Neuronal stem cell (in vitro differentiated cells): ENCODE data around the gene DENND1C.
A peak's percentile ranks its signal among the peaks of the same experiment; 100 is the strongest.

Source experiments
- DNase-seq: peaks from one replicate; pipeline ENCODE4 v3.0.0-alpha.2; 2013; ENCODE audit warnings: low spot score
- H2AFZ ChIP-seq: one replicate; pipeline ENCODE4 v1.6.1; 2013; ENCODE audit warnings: mild to moderate bottlenecking, low read length, inconsistent platforms
- H2AK5ac ChIP-seq: 2 replicates; pipeline ENCODE4 v1.6.1; 2013; ENCODE audit warnings: low read depth, mild to moderate bottlenecking, inconsistent platforms, low read length, moderate library complexity, mixed read lengths
- H2BK120ac ChIP-seq: 2 replicates; pipeline ENCODE4 v1.6.1; 2013; ENCODE audit warnings: low read depth, mild to moderate bottlenecking, inconsistent platforms, low read length, moderate library complexity, mixed read lengths
- H2BK12ac ChIP-seq: one replicate; pipeline ENCODE4 v1.6.1; 2013; ENCODE audit warnings: low read length, inconsistent platforms
- H2BK15ac ChIP-seq: 2 replicates; pipeline ENCODE4 v1.6.1; 2013; ENCODE audit warnings: mild to moderate bottlenecking, low read length, inconsistent platforms, mixed read lengths
- H2BK5ac ChIP-seq: one replicate; pipeline ENCODE4 v1.6.1; 2013; ENCODE audit warnings: inconsistent platforms, mild to moderate bottlenecking, low read length, moderate library complexity
- H3K14ac ChIP-seq: one replicate; pipeline ENCODE4 v1.6.1; 2013; ENCODE audit warnings: low read length, inconsistent platforms
- H3K18ac ChIP-seq: 2 replicates; pipeline ENCODE4 v1.6.1; 2013; ENCODE audit warnings: low read length, inconsistent platforms
- H3K23ac ChIP-seq: 2 replicates; pipeline ENCODE4 v1.6.1; 2013; ENCODE audit warnings: low read depth, mild to moderate bottlenecking, mixed read lengths, low read length, inconsistent platforms; ENCODE audit not compliant: poor library complexity
- H3K27ac ChIP-seq: replicated peaks from 3 replicates; pipeline ENCODE4 v1.5.1; 2013; ENCODE audit warnings: low read length, inconsistent platforms
- H3K27me3 ChIP-seq, 3 experiments: 2 replicates each; pipeline ENCODE4 v1.6.1; 2013; ENCODE audit warnings: low read length in 3 of 3, mild to moderate bottlenecking in 2 of 3, inconsistent platforms in 1 of 3, low read depth in 1 of 3, mixed read lengths in 1 of 3, moderate library complexity in 1 of 3; ENCODE audit not compliant: control insufficient read depth in 3 of 3, insufficient read depth in 3 of 3
- H3K36me3 ChIP-seq, 2 donors: replicated peaks in 1 of 2; 2 replicates each; pipeline ENCODE4 v1.6.1; 2013; ENCODE audit warnings: low read length in 2 of 2; ENCODE audit not compliant: control insufficient read depth in 2 of 2, insufficient read depth in 2 of 2
- H3K4ac ChIP-seq: 2 replicates; pipeline ENCODE4 v1.6.1; 2013; ENCODE audit warnings: inconsistent platforms, mild to moderate bottlenecking, low read length, moderate library complexity
- H3K4me1 ChIP-seq, 2 donors: 1 replicate in 1 of 2; 2 replicates in 1 of 2; pipeline ENCODE4 v1.6.1; 2013; ENCODE audit warnings: low read length in 2 of 2, low read depth in 1 of 2; ENCODE audit not compliant: control insufficient read depth in 2 of 2, insufficient read depth in 1 of 2
- H3K4me2 ChIP-seq: one replicate; pipeline ENCODE4 v1.6.1; 2013; ENCODE audit warnings: mild to moderate bottlenecking, low read length, inconsistent platforms; ENCODE audit not compliant: insufficient read depth, poor library complexity, severe bottlenecking
- H3K4me3 ChIP-seq, 2 donors: 2 replicates each; pipeline ENCODE4 v1.5.1; 2013; ENCODE audit warnings: low read length in 2 of 2, mild to moderate bottlenecking in 2 of 2, inconsistent platforms in 1 of 2, moderate library complexity in 1 of 2
- H3K79me1 ChIP-seq: one replicate; pipeline ENCODE4 v1.6.1; 2013; ENCODE audit warnings: low read depth, mild to moderate bottlenecking, inconsistent platforms, low read length, moderate library complexity
- H3K9ac ChIP-seq: one replicate; pipeline ENCODE4 v1.6.1; 2013; ENCODE audit warnings: mild to moderate bottlenecking, low read depth, low read length, inconsistent platforms; ENCODE audit not compliant: poor library complexity
- H3K9me3 ChIP-seq, 2 donors: replicated peaks in 1 of 2; 2 replicates each; pipeline versions ENCODE3 to v1.6.1; 2013; ENCODE audit warnings: low read length in 2 of 2, mild to moderate bottlenecking in 2 of 2, inconsistent platforms in 1 of 2, low read depth in 1 of 2, mixed read lengths in 1 of 2, moderate library complexity in 1 of 2; ENCODE audit not compliant: control insufficient read depth in 2 of 2, insufficient read depth in 1 of 2
- H4K8ac ChIP-seq: one replicate; pipeline ENCODE4 v1.6.1; 2013; ENCODE audit warnings: low read depth, mild to moderate bottlenecking, inconsistent platforms, low read length, moderate library complexity
- H4K91ac ChIP-seq: one replicate; pipeline ENCODE4 v1.6.1; 2013; ENCODE audit warnings: low read length, low read depth, mild to moderate bottlenecking, inconsistent platforms; ENCODE audit not compliant: poor library complexity
- WGBS, 2 donors: extraction: QIAGEN DNeasy Blood & Tissue Kit; methylation state at CpG; one replicate each; pipeline ENCODE4 v1.1.7; 2013; ENCODE audit warnings: missing lambda C conversion rate in 2 of 2, mixed read lengths in 1 of 2; ENCODE audit not compliant: insufficient read length in 2 of 2, insufficient replicate concordance in 1 of 2; ENCODE audit errors: extremely low coverage in 2 of 2; 5-methylcytosine and 5-hydroxymethylcytosine counted together

The DENND1C gene

DNA sequence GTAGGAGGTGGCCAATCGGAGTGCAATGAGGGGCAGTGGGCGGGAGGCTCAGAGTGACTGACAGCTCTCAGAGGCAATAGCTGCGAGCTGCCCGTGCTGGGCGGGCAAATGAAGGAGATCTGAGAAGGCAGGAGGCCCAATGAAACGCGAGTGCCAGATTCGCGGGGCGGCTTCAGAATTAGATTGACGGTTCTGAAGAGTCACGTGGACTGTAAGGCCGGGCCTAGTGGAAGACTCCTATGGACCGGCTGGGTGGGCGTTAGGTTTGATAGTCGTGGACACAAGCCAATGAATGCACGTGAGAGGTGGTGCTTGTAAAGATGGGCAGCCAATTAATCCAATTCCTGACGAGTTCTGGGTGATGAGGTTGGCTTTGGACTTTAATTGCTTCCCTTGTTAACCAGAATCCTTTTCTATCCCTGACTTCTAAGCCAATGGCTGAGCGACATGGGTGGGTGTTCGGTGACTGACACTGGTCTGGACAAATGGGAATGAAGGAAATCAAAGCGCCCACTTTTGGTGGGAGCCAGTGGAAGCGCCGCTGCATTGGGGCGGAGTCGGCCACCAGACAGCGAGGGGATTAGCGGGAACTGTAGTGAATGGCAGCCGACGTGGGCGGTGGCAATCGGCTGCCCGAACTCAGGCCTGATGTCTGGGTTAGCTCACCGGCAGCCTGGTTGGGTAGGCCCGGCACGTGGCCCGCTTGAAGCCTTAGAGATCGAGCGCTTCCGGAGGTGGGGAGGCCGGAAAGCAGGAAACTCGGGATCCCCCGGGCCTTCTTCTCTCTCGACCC lies 56.5 kb downstream of the DENND1C start:
- Histone ChIP-seq H3K4me2 (peak overlapping the region; percentile 15), H2BK12ac (no peak overlapping the region), H4K8ac (no peak overlapping the region), H3K18ac (peak overlapping the region; percentile 78), H4K91ac (no peak overlapping the region), H2BK15ac (peak overlapping the region; percentile 2), H3K14ac (no peak overlapping the region), H2BK120ac (no peak overlapping the region), H3K4ac (no peak overlapping the region), H3K36me3 (peaks cover 21 to 33% of the 10 kb centered on the region in 2 donors), H2AFZ (peak overlapping the region; percentile 79), H3K4me3 (no peak overlapping the region), H2AK5ac (no peak overlapping the region), H3K79me1 (peaks cover 18% of the 10 kb centered on the region), H3K27me3 (peaks cover 0 to 5% (median 4%) of the 10 kb centered on the region in 3 experiments), H2BK5ac (no peak overlapping the region), H3K9me3 (peaks cover 4 to 5% of the 10 kb centered on the region in 2 donors), H3K23ac (no peak overlapping the region), H3K27ac (peak overlapping the region; percentile 52), H3K9ac (no peak overlapping the region), H3K4me1 (peaks cover 9 to 13% of the 10 kb centered on the region in 2 donors)
- no CpG with 5 or more reads among the region's 43 CpGs for WGBS, 2 donors
- peak; percentile 100 for DNase-seq

GRCh38 chr19:6424195-6424938 lies 57.2 kb downstream of the DENND1C start, which contains the start of gene KHSRP:
KHSRP (minus strand) TSS chr19:6424811; CDS start chr19:6424701, 110 bp downstream.
- Histone ChIP-seq H3K79me1 (peaks cover 20% of the 10 kb centered on the region), H3K9ac (peak within 1 kb of the TSS; percentile 92), H4K8ac (no peak within 1 kb of the TSS), H3K4ac (no peak within 1 kb of the TSS), H3K23ac (peak within 1 kb of the TSS; percentile 96), H2AK5ac (peak within 1 kb of the TSS; percentile 60), H3K27ac (peak within 1 kb of the TSS; percentile 52), H3K27me3 (no peaks in the 10 kb centered on the region), H3K4me1 (peaks cover 9 to 13% of the 10 kb centered on the region in 2 donors), H2BK120ac (no peak within 1 kb of the TSS), H2BK12ac (no peak within 1 kb of the TSS), H3K36me3 (peaks cover 28 to 41% of the 10 kb centered on the region in 2 donors), H2BK15ac (peak within 1 kb of the TSS; percentile 2), H3K9me3 (peaks cover 4 to 5% of the 10 kb centered on the region in 2 donors), H3K18ac (peak within 1 kb of the TSS; percentile 89), H3K4me3 (peak within 1 kb of the TSS; percentile 96 to 98), H3K4me2 (peak within 1 kb of the TSS; percentile 82), H3K14ac (peak within 1 kb of the TSS; percentile 75), H2BK5ac (peak within 1 kb of the TSS; percentile 11), H4K91ac (no peak within 1 kb of the TSS), H2AFZ (peak within 1 kb of the TSS; percentile 79)
- WGBS, 2 donors: no CpG with 5 or more reads among the region's 114 CpGs
- DNase-seq: no peak

GRCh38 chr19:6423499-6424194 lies 57.9 kb downstream of the DENND1C start:
- WGBS, 2 donors: no CpG with 5 or more reads among the region's 20 CpGs
- Histone ChIP-seq H3K18ac (peak overlapping the region; percentile 86), H3K9me3 (peaks cover 4 to 5% of the 10 kb centered on the region in 2 donors), H3K27me3 (no peaks in the 10 kb centered on the region), H3K23ac (peak overlapping the region; percentile 75), H3K14ac (peak overlapping the region; percentile 75), H3K4me1 (peaks cover 9 to 13% of the 10 kb centered on the region in 2 donors), H3K4ac (no peak overlapping the region), H4K8ac (no peak overlapping the region), H3K79me1 (peaks cover 23% of the 10 kb centered on the region), H2BK5ac (peak overlapping the region; percentile 11), H2BK12ac (no peak overlapping the region), H2AK5ac (peak overlapping the region; percentile 60), H2BK15ac (no peak overlapping the region), H2AFZ (no peak overlapping the region), H3K9ac (peak overlapping the region; percentile 92), H4K91ac (no peak overlapping the region), H3K36me3 (peaks cover 35 to 48% of the 10 kb centered on the region in 2 donors), H3K4me3 (peak overlapping the region; percentile 96 to 98), H2BK120ac (no peak overlapping the region), H3K27ac (no peak overlapping the region), H3K4me2 (peak overlapping the region; percentile 82)
- no peak for DNase-seq
